HG03432 (cell line): ENCODE measurements around the gene VIL1.

Experiments
- ATAC-seq: cut with Tn5 transposase; IDR thresholded peaks from one replicate; pipeline ENCODE4 v1.9.1; 2021; ENCODE audit warnings: mild to moderate bottlenecking, moderate library complexity; ENCODE audit not compliant: unreplicated experiment

The VIL1 gene

GRCh38 chr2:218435003-218435982 is 16.4 kb downstream of the VIL1 start:
- ATAC-seq: no peak

GRCh38 chr2:218436992-218437391 is 18.1 kb downstream of the VIL1 start:
- ATAC-seq: no peak

- ATAC-seq: no peak
These were observed 19.0 kb downstream of the VIL1 start for GRCh38 chr2:218437969-218438368.

- ATAC-seq: no peak
These were observed 19.7 kb downstream of the VIL1 start for GRCh38 chr2:218438596-218438995.

GRCh38 chr2:218444692-218445357 is 25.9 kb downstream of the VIL1 start:
- ATAC-seq: no peak

GRCh38 chr2:218445602-218446001 is 26.7 kb downstream of the VIL1 start:
- ATAC-seq: no peak

- ATAC-seq: no peak
These were observed 27.6 kb downstream of the VIL1 start for GRCh38 chr2:218446547-218446946.

GRCh38 chr2:218447072-218447471 is 28.1 kb downstream of the VIL1 start:
- no peak for ATAC-seq

- no peak for ATAC-seq
These were observed 30.0 kb downstream of the VIL1 start for GRCh38 chr2:218448934-218449333.

GRCh38 chr2:218452079-218452478 is 33.2 kb downstream of the VIL1 start:
- no peak for ATAC-seq

GRCh38 chr2:218456849-218457248 is 37.9 kb downstream of the VIL1 start:
- ATAC-seq: no peak

GRCh38 chr2:218458598-218458997 is 39.7 kb downstream of the VIL1 start:
- no peak for ATAC-seq

- ATAC-seq: no peak
These were observed 47.2 kb downstream of the VIL1 start for GRCh38 chr2:218465987-218466633.

- ATAC-seq: no peak
These were observed 51.5 kb downstream of the VIL1 start for GRCh38 chr2:218470448-218470847.

- ATAC-seq: no peak
These were observed 52.1 kb downstream of the VIL1 start for GRCh38 chr2:218471036-218471435.

- no peak for ATAC-seq
These were observed 53.1 kb downstream of the VIL1 start for GRCh38 chr2:218471982-218472381.

- no peak for ATAC-seq
These were observed 54.1 kb downstream of the VIL1 start for GRCh38 chr2:218472988-218473387.

GRCh38 chr2:218474527-218474926 is 55.6 kb downstream of the VIL1 start:
- ATAC-seq: no peak

GRCh38 chr2:218476676-218477075 is 57.8 kb downstream of the VIL1 start:
- no peak for ATAC-seq

- ATAC-seq: no peak
These were observed 58.3 kb downstream of the VIL1 start for GRCh38 chr2:218477247-218477646.

GRCh38 chr2:218478544-218478943 is 59.6 kb downstream of the VIL1 start:
- ATAC-seq: no peak

GRCh38 chr2:218479595-218479994 is 60.7 kb downstream of the VIL1 start:
- ATAC-seq: no peak
